ENCODE measurements around the gene MAP3K19.

MAP3K19 gene

GRCh38 chr2:134950886-134951285 lies 96.4 kb downstream of the MAP3K19 start:
- Histone ChIP-seq H3K4me1 (ENCODE audit: control insufficient read depth in 1 of 2, insufficient read depth in 1 of 2, low read depth in 1 of 2, low read length in 1 of 2) (no peaks in the 10 kb centered on the region), H3K36me3 (peaks cover 72% of the 10 kb centered on the region), H3K27ac (no peak overlapping the region), H3K4me3 (ENCODE audit: low read depth in 1 of 2, low read length in 1 of 2) (no peak overlapping the region), H3K9me3 (no peaks in the 10 kb centered on the region), H3K27me3 (no peaks in the 10 kb centered on the region)
- TF ChIP-seq CTCF (IDR thresholded peaks at IDR 0.05) = no peak

GRCh38 chr2:134949981-134950708 lies 97.1 kb downstream of the MAP3K19 start:
- no peak for TF ChIP-seq CTCF (IDR thresholded peaks at IDR 0.05)
- peaks cover 65% of the 10 kb centered on the region for H3K36me3 ChIP-seq
- H3K27ac ChIP-seq = no peak overlapping the region
- H3K4me1 ChIP-seq (ENCODE audit: control insufficient read depth in 1 of 2, insufficient read depth in 1 of 2, low read depth in 1 of 2, low read length in 1 of 2) = no peaks in the 10 kb centered on the region
- H3K4me3 ChIP-seq (ENCODE audit: low read depth in 1 of 2, low read length in 1 of 2) = no peak overlapping the region
- no peaks in the 10 kb centered on the region for H3K9me3 ChIP-seq
- no peaks in the 10 kb centered on the region for H3K27me3 ChIP-seq

- peaks cover 65% of the 10 kb centered on the region for H3K36me3 ChIP-seq
- H3K27me3 ChIP-seq = no peaks in the 10 kb centered on the region
- no peak overlapping the region for H3K4me3 ChIP-seq (ENCODE audit: low read depth in 1 of 2, low read length in 1 of 2)
- no peak overlapping the region for H3K27ac ChIP-seq
- no peak for TF ChIP-seq CTCF (IDR thresholded peaks at IDR 0.05)
- H3K9me3 ChIP-seq = no peaks in the 10 kb centered on the region
- H3K4me1 ChIP-seq (ENCODE audit: control insufficient read depth in 1 of 2, insufficient read depth in 1 of 2, low read depth in 1 of 2, low read length in 1 of 2) = no peaks in the 10 kb centered on the region
These were observed 101.2 kb downstream of the MAP3K19 start for GRCh38 chr2:134946073-134946472.

GRCh38 chr2:134944975-134945374 lies 102.3 kb downstream of the MAP3K19 start:
- Histone ChIP-seq H3K27me3 (no peaks in the 10 kb centered on the region), H3K4me3 (ENCODE audit: low read depth in 1 of 2, low read length in 1 of 2) (no peak overlapping the region), H3K36me3 (peaks cover 67% of the 10 kb centered on the region), H3K9me3 (no peaks in the 10 kb centered on the region), H3K4me1 (ENCODE audit: control insufficient read depth in 1 of 2, insufficient read depth in 1 of 2, low read depth in 1 of 2, low read length in 1 of 2) (no peaks in the 10 kb centered on the region), H3K27ac (no peak overlapping the region)
- no peak for TF ChIP-seq CTCF (IDR thresholded peaks at IDR 0.05)

- Histone ChIP-seq H3K36me3 (peaks cover 67% of the 10 kb centered on the region), H3K27ac (peak overlapping the region; percentile 3), H3K4me3 (ENCODE audit: low read depth in 1 of 2, low read length in 1 of 2) (no peak overlapping the region), H3K4me1 (ENCODE audit: control insufficient read depth in 1 of 2, insufficient read depth in 1 of 2, low read depth in 1 of 2, low read length in 1 of 2) (no peaks in the 10 kb centered on the region), H3K27me3 (no peaks in the 10 kb centered on the region), H3K9me3 (no peaks in the 10 kb centered on the region)
- TF ChIP-seq CTCF (IDR thresholded peaks at IDR 0.05) = no peak
These were observed 103.7 kb downstream of the MAP3K19 start for GRCh38 chr2:134943540-134943939.

All from neutrophil (primary cell).